Measurements from ENCODE around the gene RINL.

The RINL gene, protein sequence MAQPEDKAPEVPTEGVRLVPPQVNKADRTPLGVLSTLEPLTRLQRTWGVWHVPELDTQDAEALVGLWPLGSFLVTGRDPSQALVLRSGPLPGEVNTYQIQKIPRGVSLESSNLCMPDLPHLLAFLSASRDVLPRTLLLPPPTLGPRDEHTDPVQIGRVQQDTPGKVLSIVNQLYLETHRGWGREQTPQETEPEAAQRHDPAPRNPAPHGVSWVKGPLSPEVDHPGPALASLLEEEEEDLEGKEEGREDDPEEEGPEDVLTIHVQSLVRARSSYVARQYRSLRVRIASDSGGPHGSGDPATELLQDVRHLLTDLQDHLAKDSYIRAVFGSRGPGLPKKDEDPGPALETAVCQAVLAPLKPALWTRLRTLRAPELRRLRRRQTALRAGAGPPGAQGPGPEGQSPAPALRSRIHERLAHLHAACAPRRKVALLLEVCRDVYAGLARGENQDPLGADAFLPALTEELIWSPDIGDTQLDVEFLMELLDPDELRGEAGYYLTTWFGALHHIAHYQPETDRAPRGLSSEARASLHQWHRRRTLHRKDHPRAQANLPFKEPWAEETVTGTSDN
- total RNA-seq = 32.0 to 43.9 (median 37.2) reads per million in 4 donors

DNA sequence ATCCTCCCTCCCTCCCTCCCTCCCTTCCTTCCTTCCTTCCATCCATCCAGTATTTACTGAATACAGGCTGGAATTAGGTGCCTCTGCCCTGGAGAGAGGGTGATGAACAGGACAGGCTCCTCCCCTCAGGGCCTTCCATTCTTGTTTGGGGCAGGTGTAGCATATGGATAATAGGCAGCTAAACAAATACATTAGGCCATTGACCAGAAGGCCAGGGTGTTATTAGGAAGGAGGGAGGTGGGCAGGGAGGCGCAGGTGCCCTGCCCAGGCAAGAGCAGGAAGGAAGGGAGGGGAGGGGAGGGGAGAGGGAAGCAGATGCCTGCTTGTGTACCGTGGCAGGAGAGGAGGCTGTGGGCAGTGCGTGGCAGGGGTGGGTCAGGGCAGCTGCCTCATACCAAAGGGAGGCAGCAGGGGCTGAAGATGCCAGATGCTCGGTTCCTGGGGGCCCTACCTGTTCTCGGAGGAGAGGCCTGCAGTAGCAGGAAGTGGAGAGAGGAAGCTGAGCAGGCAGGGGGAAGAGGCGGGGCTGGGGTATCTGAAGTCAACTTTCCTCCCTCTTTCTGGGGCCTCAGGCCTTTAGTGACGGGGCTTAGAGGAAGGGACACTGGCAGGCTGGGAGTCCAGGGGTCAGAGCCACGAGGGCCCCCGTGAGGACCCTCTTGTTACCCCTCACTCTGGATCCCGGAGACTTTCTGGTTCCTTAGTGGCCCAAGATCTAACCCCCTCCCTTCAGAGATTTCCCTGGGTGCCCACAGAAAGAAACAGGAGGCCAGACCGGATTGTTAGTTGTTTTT is at the start of gene RINL:
TSS of gene RINL (minus strand) at position 495 of the 794 bp plus-strand sequence. CDS start 1,533 bp downstream, outside the sequence.
- peak; percentile 37 to 83 (median 54) for DNase-seq

GRCh38 chr19:38924388-38924787 is 46.3 kb upstream of the RINL start:
- DNase-seq = no peak

GRCh38 chr19:38922482-38922881 is 44.4 kb upstream of the RINL start:
- DNase-seq = no peak

DNA sequence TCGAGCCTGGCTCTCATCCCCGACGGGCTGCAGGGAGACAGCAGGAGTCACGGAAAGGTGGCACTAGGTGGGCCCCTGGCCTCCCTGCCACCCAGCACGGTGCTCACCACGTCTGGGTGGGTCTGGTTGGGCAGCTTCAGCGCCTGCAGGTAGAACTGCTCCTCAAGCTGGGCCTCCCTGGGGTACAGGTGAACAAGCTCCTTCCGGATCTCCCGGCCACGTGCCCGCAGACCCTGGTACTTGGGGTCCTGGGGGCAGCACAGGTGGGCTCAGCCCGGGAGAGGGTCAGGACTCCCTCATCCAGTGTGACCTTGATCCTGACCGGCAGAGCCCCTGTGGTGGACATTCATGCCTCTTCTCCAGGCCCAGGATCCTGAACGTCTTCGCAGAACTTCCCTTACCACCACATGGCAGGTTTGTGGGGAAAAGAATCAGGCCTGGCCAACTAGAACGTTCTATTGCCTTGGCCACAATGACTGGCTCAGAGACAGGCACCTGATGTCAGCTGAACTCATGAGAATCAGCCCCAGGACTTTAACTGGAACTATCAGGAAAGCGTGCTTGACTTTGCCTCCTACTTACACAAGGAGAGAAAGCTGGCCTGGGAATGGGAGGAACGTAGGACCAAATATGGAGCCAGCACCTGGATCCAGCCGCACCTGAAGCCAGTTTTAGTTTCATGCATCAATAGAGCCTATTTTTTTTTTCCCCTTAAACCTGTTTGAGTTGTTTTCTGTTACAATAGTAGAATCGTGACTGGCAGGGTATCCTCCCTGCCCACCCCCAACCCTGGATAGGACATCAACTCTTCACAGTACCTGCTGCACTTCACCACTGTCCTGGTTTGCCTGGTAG is 43.6 kb upstream of the RINL start:
- DNase-seq = no peak

- no peak for DNase-seq
Measured at GRCh38 chr19:38920602-38921419, 42.7 kb upstream of the RINL start.

DNA sequence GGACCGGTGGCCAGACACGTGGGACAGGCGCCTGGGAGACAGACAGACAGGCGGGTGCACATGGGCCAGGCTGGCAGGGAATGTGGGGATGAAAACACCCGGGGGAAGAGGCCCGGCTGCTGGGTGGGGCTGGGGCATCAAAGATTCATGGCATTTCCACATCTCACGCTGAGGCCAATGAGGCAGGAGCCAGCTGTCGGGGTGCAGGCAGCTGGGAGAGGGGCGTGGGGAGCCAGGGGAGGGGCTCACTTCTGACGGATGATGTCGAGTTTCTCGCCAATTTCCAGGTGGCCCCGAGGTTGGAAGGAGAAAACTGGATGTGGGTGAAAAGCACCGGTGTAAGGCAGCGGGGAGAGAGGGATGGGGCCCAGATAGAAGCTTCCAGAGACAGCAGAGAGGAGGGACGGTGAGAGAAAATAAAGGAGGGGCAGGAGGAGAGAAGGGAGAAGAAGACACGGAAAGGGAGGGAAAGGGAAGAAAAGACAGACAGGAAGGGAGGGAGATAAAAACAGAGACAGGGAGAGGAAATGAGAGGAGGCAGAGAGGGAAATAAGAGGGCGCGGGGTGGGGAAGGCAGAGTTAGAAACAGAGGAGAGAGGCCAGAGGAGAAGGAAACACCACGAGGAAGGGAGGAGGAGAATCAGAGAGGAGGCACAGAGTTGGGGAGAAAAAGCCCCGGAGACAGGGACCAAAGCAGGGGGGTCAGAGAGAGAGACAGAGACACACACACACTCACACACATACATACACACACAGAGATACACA is 41.9 kb upstream of the RINL start:
- DNase-seq = no peak

GRCh38 chr19:38918526-38918925 is 40.5 kb upstream of the RINL start:
- DNase-seq = no peak

- no peak for DNase-seq
Measured at GRCh38 chr19:38917921-38918491, 39.9 kb upstream of the RINL start.

DNA sequence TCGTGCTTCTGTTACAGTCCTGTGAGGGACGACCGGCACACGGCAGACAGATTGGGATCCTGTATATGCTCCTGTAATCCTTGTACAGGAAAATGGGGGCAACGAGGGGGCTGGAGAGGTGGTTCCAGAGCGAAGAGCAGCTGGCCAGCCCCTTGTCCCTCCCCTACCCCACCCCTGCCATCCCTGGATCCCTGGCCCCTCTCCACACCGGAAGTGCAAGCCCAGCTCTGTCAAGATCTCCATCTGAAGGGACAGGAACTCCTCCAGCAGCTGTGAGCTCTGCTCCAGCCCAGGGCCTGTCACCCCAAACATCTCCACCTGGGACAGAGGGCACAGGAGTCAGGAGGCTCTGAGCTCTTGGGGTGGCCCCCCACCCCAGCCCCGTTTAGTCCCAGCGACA is 39.4 kb upstream of the RINL start:
- DNase-seq = no peak

GRCh38 chr19:38915329-38916321 is 37.5 kb upstream of the RINL start:
- DNase-seq = no peak

DNA sequence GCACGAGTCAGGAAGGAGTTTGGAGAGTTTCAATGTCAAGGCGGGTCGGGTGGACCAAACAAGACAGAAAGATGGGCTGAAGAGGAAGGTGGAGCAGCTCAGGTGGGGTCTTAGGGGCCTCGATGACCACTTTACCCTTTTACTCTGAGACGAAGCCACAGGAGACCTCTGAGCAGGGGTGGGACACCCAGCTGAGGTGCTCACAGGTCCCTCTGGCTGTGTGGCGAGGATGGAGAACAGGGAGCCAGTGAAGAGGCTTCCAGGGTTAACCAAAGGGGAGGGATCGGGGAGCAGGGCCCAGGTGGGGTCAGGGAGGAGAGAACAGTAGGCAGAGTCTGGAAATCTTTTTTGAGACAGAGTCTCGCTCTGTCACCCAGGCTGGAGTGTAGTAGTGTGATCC is 35.9 kb upstream of the RINL start:
- DNase-seq = no peak

DNA sequence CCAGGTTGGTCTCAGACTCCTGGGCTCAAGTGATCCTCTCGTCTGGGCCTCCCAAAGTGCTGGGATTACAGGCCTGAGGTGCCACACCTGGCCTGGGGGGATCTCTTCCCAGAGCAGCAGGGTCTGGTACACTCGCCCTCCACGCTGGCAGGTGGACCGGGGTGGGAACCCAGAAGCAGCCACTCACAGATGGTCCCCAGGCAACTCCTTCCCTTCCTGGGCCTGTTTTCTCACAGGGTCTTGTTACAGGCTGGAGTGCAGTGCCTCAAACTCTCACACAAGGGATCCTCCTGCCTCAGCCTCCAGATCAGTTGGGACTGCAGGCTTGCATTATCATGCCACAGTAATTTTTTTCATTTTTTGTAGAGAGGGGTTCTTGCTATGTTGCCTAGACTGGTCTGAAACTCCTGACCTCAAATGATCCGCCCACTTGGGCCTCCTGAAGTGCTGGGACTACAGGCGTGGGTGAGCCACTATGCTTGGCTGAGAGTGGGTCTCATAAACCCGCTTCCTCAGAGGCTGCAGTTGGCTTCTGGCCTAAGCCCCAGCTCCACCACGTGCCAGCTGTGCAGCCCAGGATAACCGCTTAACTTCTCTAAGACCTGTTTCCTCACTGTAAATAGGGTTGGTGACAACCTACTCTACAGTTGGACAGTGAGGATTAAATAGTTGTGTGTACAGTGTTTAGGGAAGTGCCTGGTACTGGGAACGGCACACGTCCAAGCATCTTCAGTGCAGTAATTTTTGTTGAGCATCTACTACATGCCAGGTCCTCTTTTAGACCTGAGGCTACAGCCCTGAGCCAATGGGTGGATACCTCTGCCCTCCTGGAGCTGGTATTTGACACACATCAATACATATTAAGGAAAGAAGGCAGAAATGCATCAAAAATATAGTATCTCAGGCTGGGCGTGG is 34.8 kb upstream of the RINL start:
- no peak for DNase-seq

DNA sequence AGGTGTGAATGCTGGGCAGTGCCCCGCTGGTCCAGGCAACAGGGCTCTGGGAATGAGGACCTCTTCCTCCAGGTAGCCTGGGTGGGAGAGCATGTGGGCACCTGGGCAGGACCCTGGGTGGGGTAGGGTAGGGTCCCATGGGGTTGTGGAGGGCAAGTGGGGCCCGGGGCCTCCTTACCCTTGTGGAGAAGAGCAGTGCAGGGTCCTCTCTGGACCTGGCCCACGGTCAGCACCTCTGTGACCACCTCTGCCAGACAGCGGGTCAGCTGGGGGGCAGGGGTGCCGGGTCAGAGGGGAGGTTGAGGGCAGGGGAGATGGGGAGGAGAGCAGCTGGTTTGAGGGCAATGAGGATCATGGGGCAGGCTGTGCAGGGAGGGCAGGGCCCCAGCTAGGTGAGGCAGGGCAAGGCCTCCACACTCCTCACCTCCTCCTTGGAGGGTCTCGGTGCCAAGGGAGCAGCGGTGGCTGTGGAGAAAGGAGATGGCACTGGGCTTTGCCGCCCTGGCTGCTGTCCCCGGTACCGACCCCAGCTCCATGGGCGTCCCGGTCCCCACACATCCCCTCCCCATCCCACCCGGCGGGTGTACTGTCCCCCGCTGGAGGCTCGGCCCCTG is 33.4 kb upstream of the RINL start:
- no peak for DNase-seq

DNA sequence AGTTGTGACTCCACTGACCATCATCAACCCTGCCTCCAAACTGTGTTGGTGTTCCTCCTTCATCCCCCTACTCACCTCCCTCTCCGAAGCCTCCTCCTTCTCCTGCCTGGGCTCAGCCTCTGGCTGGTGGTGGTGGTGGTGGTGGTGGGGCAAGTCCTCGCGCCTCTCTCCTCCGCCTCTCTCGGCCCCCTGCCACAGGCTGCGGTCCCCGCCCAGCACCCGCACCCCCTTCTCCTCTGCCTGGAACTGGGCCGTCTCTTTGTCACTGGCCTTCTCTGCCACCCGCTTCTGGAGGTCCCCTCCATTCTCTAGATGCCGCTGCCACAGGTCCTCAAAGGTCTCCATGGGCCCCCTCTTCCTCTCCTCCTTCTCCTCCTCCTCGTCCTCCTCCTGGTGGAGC is 32.4 kb upstream of the RINL start:
- no peak for DNase-seq

GRCh38 chr19:38908911-38909310 is 30.8 kb upstream of the RINL start:
- DNase-seq = no peak

DNA sequence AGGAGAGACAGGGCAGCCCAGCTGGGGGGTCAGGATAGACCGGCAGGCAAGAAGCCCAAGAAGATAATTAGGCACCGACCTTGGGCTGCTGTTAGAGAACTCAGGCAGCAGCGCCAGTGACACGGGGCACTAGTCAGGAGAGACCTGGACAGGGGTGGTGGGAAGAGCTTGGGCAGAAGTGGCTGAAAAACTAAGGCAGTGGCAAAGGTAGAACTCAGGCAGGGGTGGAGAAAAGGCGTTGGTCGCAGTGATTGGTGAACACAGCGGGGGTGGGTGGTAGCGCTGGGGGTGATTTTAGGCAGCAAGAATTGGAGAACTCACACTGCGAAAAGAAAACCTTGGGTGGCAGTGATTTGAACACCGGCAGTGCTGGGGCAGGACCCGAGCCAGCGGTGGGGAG is 29.6 kb upstream of the RINL start:
- no peak for DNase-seq

DNA sequence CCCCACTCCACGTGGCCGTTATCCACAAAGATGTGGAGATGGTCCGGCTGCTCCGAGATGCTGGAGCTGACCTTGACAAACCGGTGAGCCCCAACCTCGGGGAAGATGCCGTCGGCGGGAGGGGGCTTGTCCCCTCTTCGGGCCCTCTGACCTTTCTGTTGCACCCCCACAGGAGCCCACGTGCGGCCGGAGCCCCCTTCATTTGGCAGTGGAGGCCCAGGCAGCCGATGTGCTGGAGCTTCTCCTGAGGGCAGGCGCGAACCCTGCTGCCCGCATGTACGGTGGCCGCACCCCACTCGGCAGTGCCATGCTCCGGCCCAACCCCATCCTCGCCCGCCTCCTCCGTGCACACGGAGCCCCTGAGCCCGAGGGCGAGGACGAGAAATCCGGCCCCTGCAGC is 29.2 kb upstream of the RINL start:
- DNase-seq = no peak

- DNase-seq = no peak
Measured at GRCh38 chr19:38905620-38906019, 27.5 kb upstream of the RINL start.
